Calu3 (cell line): ENCODE data around the gene PTPMT1. TPM values are rescaled to one million over a fixed set of nuclear protein-coding genes. Genes with fewer than 3 reads are reported as not detected.

ENCODE experiments used
- BruUV-seq: library from RNA; stranded (reverse); fragments of 400-500 nt; replicated peaks from 2 replicates; lab custom pipeline; 2021; lab: Mats Ljungman, UMichigan
- CTCF ChIA-PET: fragments of 300-600 bp; sonication (Branson Sonifier 250); formaldehyde crosslinking; loops from one replicate; lab custom pipeline; 2022; ENCODE audit warnings: antibody characterized with exemption; lab: Charles Lee
- DNase-seq: peaks from one replicate; pipeline ENCODE4 v3.0.0; 2022
- H3K27ac Mint-ChIP-seq: one replicate; pipeline ENCODE4 v1.8.0; 2022; ENCODE audit warnings: mixed read lengths; ENCODE audit not compliant: unreplicated experiment
- H3K27me3 Mint-ChIP-seq: one replicate; pipeline ENCODE4 v1.8.0; 2022; ENCODE audit warnings: mixed read lengths; ENCODE audit not compliant: unreplicated experiment
- H3K36me3 Mint-ChIP-seq: one replicate; pipeline ENCODE4 v1.8.0; 2022; ENCODE audit warnings: mild to moderate bottlenecking, moderate library complexity, mixed read lengths; ENCODE audit not compliant: insufficient read depth, unreplicated experiment
- H3K4me1 Mint-ChIP-seq: one replicate; pipeline ENCODE4 v1.8.0; 2022; ENCODE audit warnings: mild to moderate bottlenecking, low read depth, mixed read lengths; ENCODE audit not compliant: unreplicated experiment
- H3K4me3 Mint-ChIP-seq: one replicate; pipeline ENCODE4 v1.8.0; 2022; ENCODE audit warnings: mild to moderate bottlenecking, low read depth, moderate library complexity, mixed read lengths; ENCODE audit not compliant: unreplicated experiment
- H3K9me3 Mint-ChIP-seq: one replicate; pipeline ENCODE4 v1.8.0; 2022; ENCODE audit warnings: low read depth, mixed read lengths; ENCODE audit not compliant: unreplicated experiment
- CTCF ChIP-seq: fragments of 200-600 bp; IDR thresholded peaks from one replicate; pipeline ENCODE4 v1.8.0; 2022; ENCODE audit warnings: antibody characterized with exemption; ENCODE audit not compliant: unreplicated experiment
- intact Hi-C: fragments of 100-400 bp; cut with micrococcal nuclease; formaldehyde crosslinking; loops from one replicate; pipeline ENCODE4 v1.10.0; 2022; ENCODE audit not compliant: unreplicated experiment
- total RNA-seq: library from RNA; stranded (reverse); gene quantifications from 2 replicates; pipeline ENCODE4 v1.2.3, GENCODE V29; 2022

Gene PTPMT1
- total RNA-seq, 1 experiment from 2014 or later: 49.7 TPM

GRCh38 chr11:47532597-47533213 lies 32.7 kb upstream of the PTPMT1 start:
- DNase-seq: no peak
- CTCF ChIA-PET: interaction anchor here (0.7 to 1.1 kb wide), 2 partner anchors 39 to 246 kb away, joined by 3 to 7 read pairs; no protein-coding TSS in a partner anchor
- intact Hi-C loops: no loop called here
- H3K4me1 Mint-ChIP-seq: peaks cover 12% of the 10 kb centered on the region
- no peaks in the 10 kb centered on the region for H3K9me3 Mint-ChIP-seq
- no TSS peak for BruUV-seq
- TF ChIP-seq CTCF: no peak
- no peak overlapping the region for H3K27ac Mint-ChIP-seq
- H3K4me3 Mint-ChIP-seq: no peak overlapping the region
- H3K27me3 Mint-ChIP-seq: no peaks in the 10 kb centered on the region
- peaks cover 6% of the 10 kb centered on the region for H3K36me3 Mint-ChIP-seq

GRCh38 chr11:47533690-47534151 lies 31.7 kb upstream of the PTPMT1 start:
- no peak overlapping the region for H3K27ac Mint-ChIP-seq
- no peak for DNase-seq
- no peaks in the 10 kb centered on the region for H3K27me3 Mint-ChIP-seq
- CTCF ChIA-PET: interaction anchor here (0.7 to 1.1 kb wide), 3 partner anchors 19 to 303 kb away, joined by 3 to 7 read pairs (median 7); partner anchors contain the start of gene CELF1
- intact Hi-C loops: no loop called here
- no TSS peak for BruUV-seq
- no peak overlapping the region for H3K4me3 Mint-ChIP-seq
- no peak for TF ChIP-seq CTCF
- H3K9me3 Mint-ChIP-seq: no peaks in the 10 kb centered on the region
- peaks cover 6% of the 10 kb centered on the region for H3K36me3 Mint-ChIP-seq
- H3K4me1 Mint-ChIP-seq: peaks cover 16% of the 10 kb centered on the region

GRCh38 chr11:47534704-47535251 lies 30.6 kb upstream of the PTPMT1 start:
- Mint-ChIP-seq H3K36me3 (peaks cover 6% of the 10 kb centered on the region), H3K27ac (no peak overlapping the region), H3K9me3 (no peaks in the 10 kb centered on the region), H3K4me1 (peaks cover 23% of the 10 kb centered on the region), H3K27me3 (no peaks in the 10 kb centered on the region), H3K4me3 (no peak overlapping the region)
- no TSS peak for BruUV-seq
- intact Hi-C loops: no loop called here
- DNase-seq: no peak
- TF ChIP-seq CTCF: no peak
- CTCF ChIA-PET: interaction anchor here (0.7 kb wide), 1 partner anchor 20 kb away, joined by 3 read pairs; no protein-coding TSS in a partner anchor

- no peaks in the 10 kb centered on the region for H3K9me3 Mint-ChIP-seq
- no peak for TF ChIP-seq CTCF
- no peaks in the 10 kb centered on the region for H3K27me3 Mint-ChIP-seq
- no peak overlapping the region for H3K27ac Mint-ChIP-seq
- CTCF ChIA-PET: no interaction called here
- intact Hi-C loops: no loop called here
- peaks cover 30% of the 10 kb centered on the region for H3K4me1 Mint-ChIP-seq
- no peak for DNase-seq
- no peak overlapping the region for H3K4me3 Mint-ChIP-seq
- H3K36me3 Mint-ChIP-seq: peaks cover 6% of the 10 kb centered on the region
- no TSS peak for BruUV-seq
Observed at GRCh38 chr11:47536915-47537314, 28.5 kb upstream of the PTPMT1 start.
